Measurements from ENCODE around the gene ACADVL.

ACADVL gene

GRCh38 chr17:7220593-7221277, 997 bp downstream of the ACADVL start:
- peak overlapping the region; percentile 98 for H3K27ac ChIP-seq

GRCh38 chr17:7221278-7222092, 1.7 kb downstream of the ACADVL start:
- TF ChIP-seq CTCF (IDR thresholded peaks at IDR 0.05) (no peak), ZFX (IDR thresholded peaks at IDR 0.05; ENCODE audit: borderline replicate concordance) (no peak)
- H3K27ac ChIP-seq: peak overlapping the region; percentile 98

More at GRCh38 chr17:7220593-7221277, 997 bp downstream of the ACADVL start:
- TF ChIP-seq CTCF (IDR thresholded peaks at IDR 0.05) (peak; percentile 72), ZFX (IDR thresholded peaks at IDR 0.05; ENCODE audit: borderline replicate concordance) (no peak)

DNA sequence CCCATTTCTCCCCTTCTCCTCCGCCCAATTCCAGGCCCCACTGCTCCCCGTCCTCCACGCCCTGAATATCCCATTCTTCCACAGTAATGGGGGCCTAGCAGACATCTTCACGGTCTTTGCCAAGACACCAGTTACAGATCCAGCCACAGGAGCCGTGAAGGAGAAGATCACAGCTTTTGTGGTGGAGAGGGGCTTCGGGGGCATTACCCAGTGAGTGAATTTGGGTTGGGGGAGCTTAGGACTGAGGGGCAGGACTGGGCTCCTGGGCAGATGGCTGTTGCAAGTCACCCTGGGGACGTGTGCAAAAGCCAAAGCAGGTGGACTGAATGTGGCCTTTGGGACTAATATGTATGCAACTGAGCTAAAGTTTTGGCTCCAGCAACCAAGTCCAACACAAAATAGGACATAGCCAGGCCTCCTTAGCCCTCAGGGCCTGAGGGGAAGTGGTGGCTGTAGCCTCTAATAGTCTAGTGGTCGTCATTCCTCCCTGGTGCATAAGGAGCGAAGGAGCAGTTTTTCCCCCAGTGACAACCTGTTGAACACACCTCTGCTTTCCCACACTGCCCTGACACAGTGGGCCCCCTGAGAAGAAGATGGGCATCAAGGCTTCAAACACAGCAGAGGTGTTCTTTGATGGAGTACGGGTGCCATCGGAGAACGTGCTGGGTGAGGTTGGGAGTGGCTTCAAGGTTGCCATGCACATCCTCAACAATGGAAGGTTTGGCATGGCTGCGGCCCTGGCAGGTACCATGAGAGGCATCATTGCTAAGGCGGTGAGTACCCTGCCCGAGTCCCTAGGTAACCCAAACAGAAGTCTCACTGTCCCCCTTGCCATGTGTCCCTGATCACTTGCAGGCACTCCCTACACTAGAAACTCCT, 2.6 kb downstream of the ACADVL start:
- TF ChIP-seq CTCF (IDR thresholded peaks at IDR 0.05) (no peak), ZFX (IDR thresholded peaks at IDR 0.05; ENCODE audit: borderline replicate concordance) (no peak)
- H3K27ac ChIP-seq: peak overlapping the region; percentile 98

GRCh38 chr17:7222972-7223292, 3.2 kb downstream of the ACADVL start:
- TF ChIP-seq CTCF (IDR thresholded peaks at IDR 0.05) (no peak), ZFX (IDR thresholded peaks at IDR 0.05; ENCODE audit: borderline replicate concordance) (no peak)
- H3K27ac ChIP-seq: peak overlapping the region; percentile 98

DNA sequence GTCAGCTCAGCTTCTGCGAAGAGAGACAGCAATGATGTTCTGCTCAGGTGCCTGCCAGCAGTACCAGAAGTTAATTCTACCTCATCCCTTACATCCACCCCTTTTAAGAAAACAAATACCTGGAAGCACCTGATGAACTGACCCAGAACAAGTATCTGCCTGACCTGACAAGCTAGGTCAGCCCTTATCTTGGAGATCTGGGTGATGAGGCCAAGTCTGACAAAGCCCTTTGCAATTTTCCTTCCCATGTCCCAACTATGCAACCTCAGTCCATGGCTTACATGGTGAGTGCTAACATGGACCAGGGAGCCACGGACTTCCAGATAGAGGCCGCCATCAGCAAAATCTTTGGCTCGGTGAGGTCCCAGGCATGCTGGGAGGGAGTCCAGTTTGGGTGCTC, 3.6 kb downstream of the ACADVL start:
- TF ChIP-seq ZFX (IDR thresholded peaks at IDR 0.05; ENCODE audit: borderline replicate concordance) (no peak), CTCF (IDR thresholded peaks at IDR 0.05) (no peak)
- peak overlapping the region; percentile 98 for H3K27ac ChIP-seq

DNA sequence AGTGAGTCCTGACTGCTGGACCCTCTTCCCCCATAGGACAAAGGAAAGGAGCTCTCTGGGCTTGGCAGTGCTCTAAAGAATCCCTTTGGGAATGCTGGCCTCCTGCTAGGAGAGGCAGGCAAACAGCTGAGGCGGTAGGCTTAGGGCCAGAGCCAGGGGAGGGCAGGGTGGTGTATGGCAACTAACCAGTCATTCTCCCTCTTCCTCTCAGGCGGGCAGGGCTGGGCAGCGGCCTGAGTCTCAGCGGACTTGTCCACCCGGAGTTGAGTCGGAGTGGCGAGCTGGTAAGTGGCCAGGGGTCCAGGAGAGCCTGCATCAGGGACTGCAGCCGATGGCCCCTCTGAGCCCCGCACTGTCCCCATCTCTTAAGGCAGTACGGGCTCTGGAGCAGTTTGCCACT, 4.4 kb downstream of the ACADVL start:
- TF ChIP-seq CTCF (IDR thresholded peaks at IDR 0.05): no peak
- no peak for TF ChIP-seq ZFX (IDR thresholded peaks at IDR 0.05; ENCODE audit: borderline replicate concordance)
- peak overlapping the region; percentile 98 for H3K27ac ChIP-seq
